ENCODE results near the gene ANKRD53. TPM values are rescaled to one million over a fixed set of nuclear protein-coding genes. Genes with fewer than 3 reads are reported as not detected.

ANKRD53 gene
- total and polyA plus RNA-seq, 2 donors (not counting 3 experiments of a cell fraction or from before 2014, with no cell fraction given): 1.3 to 1.4 TPM

GRCh38 chr2:71001592-71001927 lies 23.1 kb downstream of the ANKRD53 start:
- no peak for FAIRE-seq
- intact Hi-C loops (cut with micrococcal nuclease): loop anchor here (1.0 kb wide), 1 partner anchor 36 kb away; no protein-coding TSS in a partner anchor

More at GRCh38 chr2:71001592-71001927, 23.1 kb downstream of the ANKRD53 start:
- no peaks in the 10 kb centered on the region for H3K79me2 ChIP-seq (ENCODE audit: control insufficient read depth, insufficient read depth, low read length)
- dilution Hi-C loops (cut with MboI; ENCODE audit: extremely low pct_ligation_motif_present, low sequenced_read_pairs): no loop called here
- CTCF ChIA-PET: interaction anchor here (0.6 to 3.6 kb wide), 26 partner anchors 9 to 1147 kb away, joined by 3 to 65 read pairs (median 5); partner anchors contain the start of genes ANKRD53, FIGLA, NAGK and ZNF638
- no peaks in the 10 kb centered on the region for H3K36me3 ChIP-seq (ENCODE audit: control insufficient read depth in 2 of 2, extremely low read depth in 1 of 2, insufficient read depth in 2 of 2, low read length in 2 of 2)
- H3K9me1 ChIP-seq (replicated peaks; ENCODE audit: control insufficient read depth, extremely low read depth, insufficient read depth, low read length): no peaks in the 10 kb centered on the region
- H3K4me1 ChIP-seq (ENCODE audit: control insufficient read depth, extremely low read depth, insufficient read depth, low read length): no peaks in the 10 kb centered on the region
- no peak overlapping the region for H3K27ac ChIP-seq (ENCODE audit: insufficient read depth, low read depth, low read length)
- no peak overlapping the region for H3K4me3 ChIP-seq (replicated peaks in 1 of 3; ENCODE audit: insufficient read depth in 1 of 3, low read depth in 1 of 3, low read length in 3 of 3)
- H3K9ac ChIP-seq (replicated peaks; ENCODE audit: extremely low read depth, insufficient read depth, low read length): no peak overlapping the region
- H3K27me3 ChIP-seq (ENCODE audit: control insufficient read depth in 2 of 2, insufficient read depth in 2 of 2, low read length in 2 of 2): peaks cover 4 to 5% of the 10 kb centered on the region in 2 experiments
- no TSS peak for BruUV-seq (replicated peaks)
- TF ChIP-seq CTCF (IDR thresholded peaks at IDR 0.05; ENCODE audit: extremely low read depth in 1 of 2, insufficient read depth in 1 of 2, low read depth in 1 of 2, low read length in 2 of 2): no peak
- no peak for TF ChIP-seq POLR2AphosphoS5 (IDR thresholded peaks at IDR 0.05; ENCODE audit: insufficient read depth, low read depth, low read length)
- no peak for TF ChIP-seq JUN (IDR thresholded peaks at IDR 0.05; ENCODE audit: borderline replicate concordance, insufficient read depth, insufficient read length, low read depth)
- no peak for TF ChIP-seq FOS (IDR thresholded peaks at IDR 0.05; ENCODE audit: borderline replicate concordance, insufficient read depth, low read length)
- TF ChIP-seq MAX (IDR thresholded peaks at IDR 0.05; ENCODE audit: insufficient read depth, insufficient read length): no peak
- TF ChIP-seq POLR2A (IDR thresholded peaks at IDR 0.05; ENCODE audit: low read depth, low read length): no peak
- TF ChIP-seq MYC (IDR thresholded peaks at IDR 0.05; ENCODE audit: low read depth, low read length): no peak
- no peak for TF ChIP-seq GATA2 (IDR thresholded peaks at IDR 0.05; ENCODE audit: insufficient read depth, insufficient read length, low read depth, low read length)
- TF ChIP-seq EZH2 (IDR thresholded peaks at IDR 0.05; ENCODE audit: borderline replicate concordance, low read depth, low read length, severe bottlenecking): no peak
- H4K20me1 ChIP-seq (replicated peaks; ENCODE audit: control insufficient read depth, extremely low read depth, insufficient read depth, low read length): no peaks in the 10 kb centered on the region
- H3K9me3 ChIP-seq (replicated peaks; ENCODE audit: control insufficient read depth, insufficient read depth, low read length): no peaks in the 10 kb centered on the region
- no peak for DNase-seq (ENCODE audit: low read depth, low spot score)
- H3K4me2 ChIP-seq (ENCODE audit: insufficient read depth, low read length): no peak overlapping the region
- H2AFZ ChIP-seq (ENCODE audit: low read depth, low read length): no peak overlapping the region
- POLR2A ChIA-PET: no interaction called here

All from endothelial cell of umbilical vein (primary cell).